GM12878 (cell line): Measurements from ENCODE around the gene SH3GL2.

Experiments
- EP300 ChIP-seq, 2 experiments: fragments of 150-350 bp in 1 of 2; IDR thresholded peaks; 2 replicates each; pipeline ENCODE4 v1.6.1; 2011 to 2012; ENCODE audit warnings: low read depth in 2 of 2, low read length in 2 of 2, borderline replicate concordance in 1 of 2, improper control_type of control experiment in 1 of 2, inconsistent platforms in 1 of 2; ENCODE audit not compliant: control insufficient read depth in 1 of 2
- JUNB ChIP-seq: IDR thresholded peaks from 2 replicates; pipeline ENCODE4 v1.6.1; 2016; ENCODE audit warnings: antibody characterized with exemption, mild to moderate bottlenecking
- RFX5 ChIP-seq: IDR thresholded peaks from 2 replicates; pipeline ENCODE4 v1.6.1; 2011; ENCODE audit warnings: low read depth, low read length, improper control_type of control experiment
- TAF1 ChIP-seq: IDR thresholded peaks from 2 replicates; pipeline ENCODE4 v1.6.1; 2011; ENCODE audit warnings: mild to moderate bottlenecking, low read depth, low read length, borderline replicate concordance
- TF ChIP-seq, protein P1 (sequence below): IDR thresholded peaks from 2 replicates; pipeline ENCODE4 v1.6.1; 2011; ENCODE audit warnings: borderline replicate concordance, low read depth, mild to moderate bottlenecking, moderate library complexity, mixed read lengths, low read length; ENCODE audit not compliant: insufficient read depth; ENCODE audit errors: extremely low read length

DNA sequence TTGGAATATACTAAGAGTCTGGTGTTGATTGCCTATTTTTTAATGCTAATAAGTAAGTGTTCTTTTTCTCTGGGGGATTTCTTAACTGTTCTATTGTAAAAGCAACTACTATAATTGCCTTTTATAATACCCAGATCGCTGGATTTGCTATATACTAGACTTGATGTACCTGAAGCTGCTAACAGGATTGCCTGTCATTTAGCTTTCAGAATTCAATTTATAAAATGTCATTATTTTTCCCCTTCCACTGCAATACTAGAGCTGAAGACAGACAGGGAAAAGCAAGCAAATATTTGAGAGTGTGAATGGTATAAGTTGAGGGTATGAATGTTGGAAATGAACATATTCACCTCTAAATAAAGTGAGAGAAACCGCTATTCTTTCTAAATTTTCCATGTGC, 115.5 kb downstream of the SH3GL2 start:
- TF ChIP-seq JUNB (no peak), RFX5 (no peak), TAF1 (no peak), EP300 (IDR thresholded peaks at IDR 0.05; ENCODE audit: borderline replicate concordance in 1 of 2, control insufficient read depth in 1 of 2, low read depth in 2 of 2, low read length in 2 of 2) (no peak)
- TF ChIP-seq, protein P1, sequence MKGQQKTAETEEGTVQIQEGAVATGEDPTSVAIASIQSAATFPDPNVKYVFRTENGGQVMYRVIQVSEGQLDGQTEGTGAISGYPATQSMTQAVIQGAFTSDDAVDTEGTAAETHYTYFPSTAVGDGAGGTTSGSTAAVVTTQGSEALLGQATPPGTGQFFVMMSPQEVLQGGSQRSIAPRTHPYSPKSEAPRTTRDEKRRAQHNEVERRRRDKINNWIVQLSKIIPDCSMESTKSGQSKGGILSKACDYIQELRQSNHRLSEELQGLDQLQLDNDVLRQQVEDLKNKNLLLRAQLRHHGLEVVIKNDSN = no peak
